GM19395 (cell line): Measurements from ENCODE around the gene AHCY.
"Not testable (repeated sequence)": the region's sequence is repeated elsewhere in the genome, so short reads cannot be mapped to it uniquely, and the experiment has no call there.

ENCODE experiments used
- ATAC-seq: cut with Tn5 transposase; IDR thresholded peaks from one replicate; pipeline ENCODE4 v1.9.1; 2021; ENCODE audit warnings: mild to moderate bottlenecking, moderate library complexity; ENCODE audit not compliant: unreplicated experiment

AHCY gene

GRCh38 chr20:34302723-34303533 is at the start of gene AHCY:
AHCY (minus strand) TSS chr20:34303355; CDS start chr20:34303270, 85 bp downstream.
- ATAC-seq, result peak; percentile 93

- ATAC-seq, result no peak
Measured at GRCh38 chr20:34350095-34350494, 46.9 kb upstream of the AHCY start.

GRCh38 chr20:34347571-34347970 is 44.4 kb upstream of the AHCY start:
- no peak for ATAC-seq

- ATAC-seq, result not testable (repeated sequence)
Measured at GRCh38 chr20:34346533-34346865, 43.3 kb upstream of the AHCY start.

GRCh38 chr20:34345839-34346532 is 42.8 kb upstream of the AHCY start:
- not testable (repeated sequence) for ATAC-seq

- no peak for ATAC-seq
Measured at GRCh38 chr20:34345402-34345736, 42.2 kb upstream of the AHCY start.

- no peak for ATAC-seq
Measured at GRCh38 chr20:34344238-34344637, 41.1 kb upstream of the AHCY start.

- ATAC-seq, result no peak
Measured at GRCh38 chr20:34343458-34344211, 40.5 kb upstream of the AHCY start.

GRCh38 chr20:34341199-34341598 is 38.0 kb upstream of the AHCY start:
- ATAC-seq, result not testable (repeated sequence)

GRCh38 chr20:34340726-34341125 is 37.6 kb upstream of the AHCY start:
- not testable (repeated sequence) for ATAC-seq

- no peak for ATAC-seq
Measured at GRCh38 chr20:34337982-34338726, 35.0 kb upstream of the AHCY start.

- no peak for ATAC-seq
Measured at GRCh38 chr20:34337544-34337943, 34.4 kb upstream of the AHCY start.

GRCh38 chr20:34334654-34335407 is 31.7 kb upstream of the AHCY start:
- ATAC-seq, result no peak

- ATAC-seq, result no peak
Measured at GRCh38 chr20:34333786-34334185, 30.6 kb upstream of the AHCY start.

GRCh38 chr20:34332262-34332920 is 29.2 kb upstream of the AHCY start:
- ATAC-seq, result no peak

- no peak for ATAC-seq
Measured at GRCh38 chr20:34331838-34332237, 28.7 kb upstream of the AHCY start.

GRCh38 chr20:34330861-34331544 is 27.8 kb upstream of the AHCY start:
- not testable (repeated sequence) for ATAC-seq

- ATAC-seq, result no peak
Measured at GRCh38 chr20:34328928-34329677, 25.9 kb upstream of the AHCY start.
